K562 (cell line): ENCODE results near the gene ZNF831. TPM values are rescaled to one million over a fixed set of nuclear protein-coding genes. Genes with fewer than 3 reads are reported as not detected.

ENCODE experiments used
- ATAC-seq: fragments of 200-7000 bp; cut with Tn5 transposase; 3 replicates; pipeline ENCODE4 v1.9.1; 2020; ENCODE audit warnings: moderate library complexity
- BruUV-seq: library from RNA; stranded (reverse); fragments of 400-500 nt; replicated peaks from 2 replicates; lab custom pipeline; 2021; lab: Mats Ljungman, UMichigan
- CTCF ChIA-PET: fragments of 300-600 bp; formaldehyde crosslinking; extraction: SDS; loops from one replicate; lab custom pipeline; 2021; ENCODE audit warnings: low intra/inter-chr PET ratio; lab: Yijun Ruan, JAX
- POLR2A ChIA-PET: fragments of 300-600, 350-650 bp; sonication (Branson Sonifier 250); formaldehyde crosslinking; extraction: SDS; loops from one replicate; lab custom pipeline; 2021; ENCODE audit warnings: antibody characterized with exemption, inconsistent platforms; lab: Yijun Ruan, JAX
- DNase-seq, 4 experiments: peaks; one replicate each; pipeline versions ENCODE4 v3.0.0 to v3.0.0-alpha.2; 2011 to 2018; ENCODE audit warnings: low spot score in 3 of 4, mixed read lengths in 3 of 4; ENCODE audit errors: extremely low read depth in 1 of 4
- FAIRE-seq: peaks from 2 replicates; lab custom pipeline; 2011; peaks lifted over from hg19 to GRCh38; lab: Jason Lieb, UNC
- H2AFZ ChIP-seq: 2 replicates; pipeline ENCODE4 v1.6.0; 2011; ENCODE audit warnings: low read depth, low read length, control low read depth, inconsistent platforms
- H3K27ac ChIP-seq: fragments of 200-600 bp; 3 replicates; pipeline ENCODE4 v1.8.0; 2011; ENCODE audit warnings: low read depth, mild to moderate bottlenecking, control low read depth, inconsistent platforms, low read length, moderate library complexity, mixed read lengths; ENCODE audit errors: extremely low read depth
- H3K27me3 ChIP-seq, 2 experiments: fragments of 300-600 bp in 1 of 2; 2 replicates in 1 of 2; 3 replicates in 1 of 2; pipeline versions ENCODE4 v1.6.0 to v1.8.0; 2011; ENCODE audit warnings: inconsistent platforms in 2 of 2, low read length in 2 of 2, mild to moderate bottlenecking in 1 of 2, mixed read lengths in 1 of 2, moderate library complexity in 1 of 2; ENCODE audit not compliant: control insufficient read depth in 2 of 2, insufficient read depth in 2 of 2
- H3K36me3 ChIP-seq: fragments of 300-600 bp; 3 replicates; pipeline ENCODE4 v1.8.0; 2011; ENCODE audit warnings: mild to moderate bottlenecking, low read length, inconsistent platforms; ENCODE audit not compliant: control insufficient read depth, insufficient read depth
- H3K4me1 ChIP-seq, 2 experiments: fragments of 200-600 bp in 1 of 2; replicated peaks in 1 of 2; 2 replicates in 1 of 2; 3 replicates in 1 of 2; pipeline versions ENCODE4 v1.5.1 to v1.8.0; 2011; ENCODE audit warnings: inconsistent platforms in 2 of 2, low read length in 2 of 2, mild to moderate bottlenecking in 1 of 2, mixed read lengths in 1 of 2, moderate library complexity in 1 of 2; ENCODE audit not compliant: control insufficient read depth in 2 of 2, insufficient read depth in 2 of 2
- H3K4me2 ChIP-seq: 2 replicates; pipeline ENCODE4 v1.6.1; 2011; ENCODE audit warnings: low read length, control low read depth, inconsistent platforms, mixed read lengths; ENCODE audit not compliant: insufficient read depth
- H3K4me3 ChIP-seq: fragments of 200-600 bp; sonication (generic), shearing (Covaris generic); 2 replicates; pipeline ENCODE4 v1.5.1; 2016; ENCODE audit warnings: control low read depth, inconsistent platforms
- H3K79me2 ChIP-seq: fragments of 200-600 bp; 3 replicates; pipeline ENCODE4 v1.8.0; 2011; ENCODE audit warnings: low read length, inconsistent platforms; ENCODE audit not compliant: control insufficient read depth, insufficient read depth
- H3K9ac ChIP-seq, 2 experiments: 2 replicates each; pipeline versions ENCODE4 v1.6.0 to v1.6.1; 2011; ENCODE audit warnings: low read depth in 2 of 2, low read length in 2 of 2, control low read depth in 1 of 2, inconsistent platforms in 1 of 2, mild to moderate bottlenecking in 1 of 2, mixed read lengths in 1 of 2; ENCODE audit not compliant: insufficient read depth in 1 of 2
- H3K9me1 ChIP-seq: one replicate; pipeline ENCODE4 v1.6.0; 2011; ENCODE audit warnings: inconsistent platforms, mild to moderate bottlenecking, low read length, moderate library complexity; ENCODE audit not compliant: control insufficient read depth, insufficient read depth
- H3K9me3 ChIP-seq: replicated peaks from 2 replicates; pipeline ENCODE4 v1.5.1; 2011; ENCODE audit warnings: low read depth, low read length, inconsistent platforms; ENCODE audit not compliant: control insufficient read depth, insufficient read depth
- H4K20me1 ChIP-seq: replicated peaks from 2 replicates; pipeline ENCODE4 v1.6.1; 2011; ENCODE audit warnings: low read length, inconsistent platforms, mixed read lengths; ENCODE audit not compliant: control insufficient read depth, insufficient read depth
- FOXP1 ChIP-seq: sonication (generic); formaldehyde crosslinking; IDR thresholded peaks from 2 replicates; pipeline ENCODE4 v1.8.0; 2022; ENCODE audit warnings: mild to moderate bottlenecking, missing genetic modification reagents
- JUND ChIP-seq, 2 experiments: IDR thresholded peaks; 2 replicates in 1 of 2; 3 replicates in 1 of 2; pipeline ENCODE4 v1.6.1; 2011; ENCODE audit warnings: borderline replicate concordance in 2 of 2, low read depth in 2 of 2, low read length in 2 of 2, improper control_type of control experiment in 1 of 2, missing biosample characterization in 1 of 2, missing genetic modification characterization in 1 of 2, missing genetic modification reagents in 1 of 2
- ZNF609 ChIP-seq: sonication (generic); formaldehyde crosslinking; IDR thresholded peaks from 2 replicates; pipeline ENCODE4 v1.8.1; 2023; ENCODE audit warnings: missing genetic modification reagents, mild to moderate bottlenecking, borderline replicate concordance
- ZNF785 ChIP-seq: fragments of 250-450 bp; sonication (Bioruptor Pico); IDR thresholded peaks from 2 replicates; pipeline ENCODE4 v1.4.0; 2020; ENCODE audit warnings: mild to moderate bottlenecking
- WGBS: fragments of 100-300 bp; shearing (Covaris generic); methylation state at CpG from one replicate; pipeline ENCODE4 v1.1.6; 2016; ENCODE audit warnings: low coverage, mixed read lengths; ENCODE audit not compliant: insufficient coverage; ENCODE audit errors: missing lambda C conversion rate; 5-methylcytosine and 5-hydroxymethylcytosine counted together
- in situ Hi-C: fragments of 300-500 bp; cut with MboI; formaldehyde crosslinking; loops from 4 replicates; pipeline ENCODE4 v1.15.0; 2018; ENCODE audit warnings: inconsistent platforms, mixed read lengths
- intact Hi-C: fragments of 100-400 bp; cut with micrococcal nuclease; formaldehyde crosslinking; loops from 2 replicates; pipeline ENCODE4 v1.14.2; 2022
- polyA plus RNA-seq, 8 experiments: library from polyadenylated mRNA; depleted of rRNA in 4 of 8; stranded (reverse) in 5 of 8; unstranded in 3 of 8; fragments of >200 nt; fragmentation: Nextera tagmentation in 2 of 8; fragmentation: Illumina TruSeq in 1 of 8; extraction: Ambion mirVana in 2 of 8; extraction: Trizol in 1 of 8; gene quantifications; 2 replicates each; pipeline versions ENCODE4 v1.2.1 to v1.2.3, GENCODE V29; 2011 to 2014; ENCODE audit warnings: inconsistent platforms in 1 of 8, missing spikeins in 1 of 8
- total RNA-seq, 7 experiments: library from RNA; depleted of rRNA in 6 of 7; stranded (reverse); fragments of >200 nt in 6 of 7; fragmentation: Illumina TruSeq in 2 of 7; extraction: Trizol in 2 of 7; gene quantifications; 2 replicates each; pipeline versions ENCODE4 v1.2.1 to v1.2.3, GENCODE V29; 2011 to 2021; ENCODE audit warnings: low replicate concordance in 1 of 7

Gene ZNF831
- total and polyA plus RNA-seq, 9 of the 15 experiments (the other 6 are each of a cell fraction or from before 2014, with no cell fraction given), result not detected

GRCh38 chr20:59268870-59269269 is 105.2 kb downstream of the ZNF831 start:
- no peaks in the 10 kb centered on the region for H3K4me1 ChIP-seq
- POLR2A ChIA-PET, result no interaction called here
- no peak overlapping the region for H3K4me2 ChIP-seq
- H2AFZ ChIP-seq, result no peak overlapping the region
- H3K9me1 ChIP-seq, result no peaks in the 10 kb centered on the region
- H3K4me3 ChIP-seq, result no peak overlapping the region
- BruUV-seq, result no TSS peak
- FAIRE-seq, result no peak
- no peak overlapping the region for H3K27ac ChIP-seq
- H3K36me3 ChIP-seq, result no peaks in the 10 kb centered on the region
- no peaks in the 10 kb centered on the region for H3K79me2 ChIP-seq
- intact Hi-C loops, result no loop called here
- no peaks in the 10 kb centered on the region for H3K9me3 ChIP-seq
- no peak overlapping the region for H3K9ac ChIP-seq
- H3K27me3 ChIP-seq, result peaks cover 10 to 22% of the 10 kb centered on the region in 2 experiments; a peak in 4 of 5 replicates
- ATAC-seq, result no peak
- 0% methylated on average over 3 of the region's 3 CpGs for WGBS
- peaks cover 6% of the 10 kb centered on the region; the same call in 1 of the 2 replicates for H4K20me1 ChIP-seq
- no peak for DNase-seq
- CTCF ChIA-PET, result no interaction called here
- TF ChIP-seq ZNF785 (no peak), FOXP1 (CRISPR knock-in tag) (no peak), ZNF609 (no peak), JUND (IDR thresholded peaks at IDR 0.05; ENCODE audit: borderline replicate concordance, low read depth, low read length) (no peak), JUND (tag; IDR thresholded peaks at IDR 0.05; ENCODE audit: borderline replicate concordance, low read depth, low read length) (no peak)
- in situ Hi-C loops, result no loop called here
